ENCODE data around the gene PDLIM1. TPM values are rescaled to one million over a fixed set of nuclear protein-coding genes. Genes with fewer than 3 reads are reported as not detected.
A peak's percentile ranks its signal among the peaks of the same experiment; 100 is the strongest.

PDLIM1 gene
- total RNA-seq, 1 donor from 2014 or later, result 358 TPM

DNA sequence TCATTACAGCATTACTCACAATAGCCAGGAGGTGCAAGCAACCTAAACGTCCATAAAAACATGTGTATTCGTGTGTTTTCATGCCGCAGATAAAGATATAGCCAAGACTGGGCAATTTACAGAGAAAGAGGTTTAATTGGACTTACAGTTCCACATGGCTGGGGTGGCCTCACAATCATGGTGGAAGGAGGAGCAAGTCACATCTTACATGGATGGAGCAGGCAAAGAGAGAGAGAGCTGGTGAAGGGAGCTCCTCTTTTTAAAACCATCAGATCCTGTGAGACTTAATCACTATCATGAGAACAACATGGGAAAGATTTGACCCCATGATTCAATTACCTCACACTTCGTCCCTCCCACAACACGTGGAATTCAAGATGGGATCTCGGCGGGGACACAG, 33.0 kb downstream of the PDLIM1 start:
- TF ChIP-seq, protein P1, sequence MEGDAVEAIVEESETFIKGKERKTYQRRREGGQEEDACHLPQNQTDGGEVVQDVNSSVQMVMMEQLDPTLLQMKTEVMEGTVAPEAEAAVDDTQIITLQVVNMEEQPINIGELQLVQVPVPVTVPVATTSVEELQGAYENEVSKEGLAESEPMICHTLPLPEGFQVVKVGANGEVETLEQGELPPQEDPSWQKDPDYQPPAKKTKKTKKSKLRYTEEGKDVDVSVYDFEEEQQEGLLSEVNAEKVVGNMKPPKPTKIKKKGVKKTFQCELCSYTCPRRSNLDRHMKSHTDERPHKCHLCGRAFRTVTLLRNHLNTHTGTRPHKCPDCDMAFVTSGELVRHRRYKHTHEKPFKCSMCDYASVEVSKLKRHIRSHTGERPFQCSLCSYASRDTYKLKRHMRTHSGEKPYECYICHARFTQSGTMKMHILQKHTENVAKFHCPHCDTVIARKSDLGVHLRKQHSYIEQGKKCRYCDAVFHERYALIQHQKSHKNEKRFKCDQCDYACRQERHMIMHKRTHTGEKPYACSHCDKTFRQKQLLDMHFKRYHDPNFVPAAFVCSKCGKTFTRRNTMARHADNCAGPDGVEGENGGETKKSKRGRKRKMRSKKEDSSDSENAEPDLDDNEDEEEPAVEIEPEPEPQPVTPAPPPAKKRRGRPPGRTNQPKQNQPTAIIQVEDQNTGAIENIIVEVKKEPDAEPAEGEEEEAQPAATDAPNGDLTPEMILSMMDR (IDR thresholded peaks at IDR 0.05; ENCODE audit: borderline replicate concordance), result no peak
- no peak overlapping the region for H3K4me3 ChIP-seq
- peaks cover 6% of the 10 kb centered on the region for H3K9me3 ChIP-seq (replicated peaks)
- no peaks in the 10 kb centered on the region for H3K27me3 ChIP-seq (ENCODE audit: low read depth)
- DNase-seq, result no peak
- H3K27ac ChIP-seq (replicated peaks), result no peak overlapping the region
- intact Hi-C loops (cut with micrococcal nuclease), result no loop called here
- peaks cover 60% of the 10 kb centered on the region for H3K36me3 ChIP-seq
- H3K4me1 ChIP-seq, result peaks cover 56% of the 10 kb centered on the region

DNA sequence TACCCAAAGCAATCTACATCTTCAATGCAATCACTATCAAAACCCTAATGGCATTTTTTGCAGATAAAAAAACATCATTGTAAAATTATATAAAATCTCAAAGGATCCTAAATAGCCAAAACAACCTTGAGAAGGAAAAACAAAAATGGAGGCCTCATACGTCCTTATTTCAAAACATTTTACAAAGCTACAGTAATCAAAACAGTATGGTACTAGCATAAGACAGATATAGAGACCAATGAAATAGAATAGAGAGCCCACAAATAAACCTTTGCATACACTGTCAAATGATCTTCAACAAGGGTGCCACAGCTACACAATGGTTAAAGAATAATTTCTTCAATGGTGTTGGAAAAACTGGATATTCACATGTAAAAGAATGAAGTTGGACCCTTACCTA, 34.5 kb downstream of the PDLIM1 start:
- Histone ChIP-seq H3K36me3 (peaks cover 60% of the 10 kb centered on the region), H3K27ac (replicated peaks) (no peak overlapping the region), H3K27me3 (ENCODE audit: low read depth) (no peaks in the 10 kb centered on the region), H3K4me3 (no peak overlapping the region), H3K4me1 (peaks cover 56% of the 10 kb centered on the region), H3K9me3 (replicated peaks) (peaks cover 6% of the 10 kb centered on the region)
- no peak for DNase-seq
- intact Hi-C loops (cut with micrococcal nuclease), result no loop called here
- TF ChIP-seq, protein P1 (IDR thresholded peaks at IDR 0.05; ENCODE audit: borderline replicate concordance), result no peak

DNA sequence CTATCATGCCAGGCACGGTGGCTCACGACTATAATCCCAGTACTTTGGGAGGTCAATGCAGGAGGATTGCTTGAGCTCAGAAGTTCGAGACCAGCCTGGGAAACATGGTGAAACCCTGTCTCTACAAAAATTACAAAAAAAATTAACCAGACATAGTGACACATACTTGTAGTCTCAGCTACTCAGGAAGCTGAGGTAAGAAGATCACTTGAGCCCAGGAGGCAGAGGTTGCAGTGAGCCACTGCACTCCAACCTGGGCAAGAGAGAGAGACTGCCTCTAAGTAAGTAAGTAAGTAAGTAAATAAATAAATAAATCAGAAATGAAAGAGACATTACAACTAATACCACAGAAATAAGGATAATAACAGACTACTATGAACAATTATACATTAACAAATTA, 36.2 kb downstream of the PDLIM1 start:
- Histone ChIP-seq H3K9me3 (replicated peaks) (peaks cover 6% of the 10 kb centered on the region), H3K27ac (replicated peaks) (no peak overlapping the region), H3K27me3 (ENCODE audit: low read depth) (no peaks in the 10 kb centered on the region), H3K36me3 (peaks cover 46% of the 10 kb centered on the region), H3K4me1 (peaks cover 58% of the 10 kb centered on the region), H3K4me3 (no peak overlapping the region)
- intact Hi-C loops (cut with micrococcal nuclease), result no loop called here
- no peak for DNase-seq
- TF ChIP-seq, protein P1 (IDR thresholded peaks at IDR 0.05; ENCODE audit: borderline replicate concordance), result no peak

DNA sequence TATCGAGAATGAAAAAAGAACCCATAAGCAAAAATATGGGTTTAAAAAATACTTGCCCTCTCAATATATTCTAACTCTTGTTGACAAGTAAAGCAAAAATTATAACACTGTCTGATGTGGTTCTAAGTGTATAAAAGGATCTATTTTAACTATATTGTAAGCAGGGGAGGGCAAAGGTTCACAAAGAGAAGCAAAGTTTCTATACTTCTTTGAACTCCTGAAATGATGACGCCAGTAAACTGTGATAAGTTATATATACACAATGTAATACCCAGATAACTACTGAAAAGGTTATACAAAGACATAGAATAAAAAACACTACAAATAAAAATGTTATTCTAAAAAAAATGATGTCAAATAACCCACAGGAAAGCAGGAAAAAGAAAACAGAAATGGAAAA, 37.1 kb downstream of the PDLIM1 start:
- H3K27me3 ChIP-seq (ENCODE audit: low read depth), result no peaks in the 10 kb centered on the region
- intact Hi-C loops (cut with micrococcal nuclease), result no loop called here
- H3K9me3 ChIP-seq (replicated peaks), result peaks cover 6% of the 10 kb centered on the region
- peaks cover 67% of the 10 kb centered on the region for H3K4me1 ChIP-seq
- DNase-seq, result no peak
- H3K4me3 ChIP-seq, result no peak overlapping the region
- peaks cover 39% of the 10 kb centered on the region for H3K36me3 ChIP-seq
- peak overlapping the region; percentile 19 for H3K27ac ChIP-seq (replicated peaks)
- TF ChIP-seq, protein P1 (IDR thresholded peaks at IDR 0.05; ENCODE audit: borderline replicate concordance), result no peak

DNA sequence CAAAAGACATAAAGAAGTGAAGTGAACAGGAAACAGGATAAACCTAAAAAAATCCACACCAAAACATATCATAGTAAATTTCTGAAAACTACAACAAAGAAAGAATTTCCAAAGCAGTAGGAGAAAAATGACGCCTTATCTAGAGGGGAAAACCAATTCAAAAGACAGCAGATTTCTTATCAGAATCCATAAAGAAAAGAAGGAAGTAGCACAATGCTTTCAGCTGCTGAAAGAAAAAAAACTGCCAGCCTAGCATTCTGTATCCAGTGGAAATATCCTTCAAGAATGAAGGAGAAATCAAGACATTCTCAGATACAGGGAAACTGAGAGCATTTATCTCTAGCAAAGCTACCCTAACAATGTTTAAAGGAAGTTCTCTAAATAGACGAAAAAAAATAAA, 37.8 kb downstream of the PDLIM1 start:
- peaks cover 32% of the 10 kb centered on the region for H3K36me3 ChIP-seq
- H3K4me1 ChIP-seq, result peaks cover 74% of the 10 kb centered on the region
- H3K4me3 ChIP-seq, result no peak overlapping the region
- TF ChIP-seq, protein P1 (IDR thresholded peaks at IDR 0.05; ENCODE audit: borderline replicate concordance), result no peak
- intact Hi-C loops (cut with micrococcal nuclease), result no loop called here
- H3K27me3 ChIP-seq (ENCODE audit: low read depth), result no peaks in the 10 kb centered on the region
- DNase-seq, result no peak
- peak overlapping the region; percentile 19 for H3K27ac ChIP-seq (replicated peaks)
- H3K9me3 ChIP-seq (replicated peaks), result peaks cover 6% of the 10 kb centered on the region

DNA sequence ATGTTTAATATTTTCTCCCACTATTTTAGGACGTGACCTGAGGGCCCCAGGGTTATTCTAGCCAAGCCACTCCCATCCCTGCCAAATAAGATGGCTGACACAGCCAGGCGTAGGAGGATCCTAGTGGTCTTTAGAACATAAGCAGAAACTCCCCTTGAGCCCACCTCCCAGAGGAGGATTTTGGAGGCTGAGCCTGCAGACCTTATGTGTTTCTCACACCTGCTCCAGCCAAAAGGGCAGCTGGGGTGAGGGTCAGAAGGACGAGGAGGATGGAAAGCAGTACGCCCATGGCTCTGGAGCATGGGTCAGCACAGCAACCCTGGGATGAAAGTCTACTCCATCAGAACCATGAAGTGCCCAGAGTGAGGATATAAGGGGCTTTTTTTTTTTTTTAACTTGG, 39.9 kb downstream of the PDLIM1 start:
- no peaks in the 10 kb centered on the region for H3K9me3 ChIP-seq (replicated peaks)
- DNase-seq, result no peak
- H3K27me3 ChIP-seq (ENCODE audit: low read depth), result no peaks in the 10 kb centered on the region
- H3K4me3 ChIP-seq, result no peak overlapping the region
- H3K36me3 ChIP-seq, result peaks cover 24% of the 10 kb centered on the region
- H3K27ac ChIP-seq (replicated peaks), result peak overlapping the region; percentile 78
- intact Hi-C loops (cut with micrococcal nuclease), result no loop called here
- peaks cover 93% of the 10 kb centered on the region for H3K4me1 ChIP-seq
- TF ChIP-seq, protein P1 (IDR thresholded peaks at IDR 0.05; ENCODE audit: borderline replicate concordance), result no peak

All from left ventricle myocardium inferior (tissue), 1 donor.